Stimulated activated naive CD8-positive, alpha-beta T cell treated with anti-CD3 and anti-CD28 coated beads, Interleukin-15, amount 100 ng/mL, for 72 hours (primary cell): ENCODE data around the gene KCNJ11.

Experiments used
- ATAC-seq: fragments of 150-1000 bp; cut with Tn5 transposase; 2 replicates; pipeline ENCODE4 v1.10.0; 2021; ENCODE audit warnings: mild to moderate bottlenecking, moderate library complexity
- DNase-seq, 2 donors: peaks; one replicate each; pipeline ENCODE4 v3.0.0; 2021 to 2022
- H3K27ac Mint-ChIP-seq, 2 donors: one replicate each; pipeline ENCODE4 v1.8.0; 2022; ENCODE audit warnings: mild to moderate bottlenecking in 2 of 2, mixed read lengths in 2 of 2, moderate library complexity in 2 of 2
- H3K27me3 Mint-ChIP-seq: one replicate; pipeline ENCODE4 v1.8.0; 2022; ENCODE audit warnings: mixed read lengths
- H3K4me1 Mint-ChIP-seq: one replicate; pipeline ENCODE4 v1.8.0; 2022; ENCODE audit warnings: mild to moderate bottlenecking, mixed read lengths
- H3K4me3 Mint-ChIP-seq, 2 donors: one replicate each; pipeline ENCODE4 v1.8.0; 2022; ENCODE audit warnings: mild to moderate bottlenecking in 2 of 2, mixed read lengths in 2 of 2, moderate library complexity in 1 of 2
- H3K9me3 Mint-ChIP-seq, 2 donors: one replicate each; pipeline ENCODE4 v1.8.0; 2022; ENCODE audit warnings: mixed read lengths in 2 of 2

Gene KCNJ11

DNA sequence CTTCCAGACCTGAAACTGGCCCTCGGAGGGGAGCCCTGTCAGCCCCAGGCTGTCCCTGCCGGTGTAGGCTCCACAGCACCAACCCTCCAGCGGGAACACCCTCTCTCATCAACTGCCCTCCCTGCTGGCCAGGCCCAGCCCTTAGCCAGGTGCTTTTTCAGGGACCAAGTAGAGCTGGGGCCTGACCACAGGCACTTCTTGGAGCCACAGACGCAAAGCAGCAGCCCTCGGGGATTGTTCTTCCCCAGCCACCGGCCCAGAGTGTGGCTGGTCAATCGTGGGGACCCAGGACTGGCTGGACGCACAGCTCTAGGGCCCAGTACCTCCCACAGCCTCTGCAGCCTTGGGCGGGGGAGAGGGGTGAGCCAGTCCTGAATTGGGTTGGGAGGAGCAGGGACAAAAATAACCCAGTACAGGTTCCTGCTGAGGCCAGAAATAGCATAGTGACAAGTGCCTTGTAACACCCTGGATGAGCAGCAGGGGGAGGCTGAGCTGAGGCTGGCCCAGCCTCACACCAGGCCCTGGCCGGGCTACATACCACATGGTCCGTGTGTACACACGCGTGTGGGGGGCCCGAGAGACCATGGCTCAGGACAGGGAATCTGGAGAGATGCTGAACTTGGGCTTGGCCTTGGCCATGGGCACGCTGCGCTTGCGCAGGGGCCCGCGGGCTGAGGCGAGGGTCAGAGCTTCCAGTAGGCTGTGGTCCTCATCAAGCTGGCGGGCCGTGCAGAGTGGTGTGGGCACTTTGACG is 2.0 kb downstream of the KCNJ11 start:
- ATAC-seq (peak; percentile 62), DNase-seq (peak; percentile 41 to 43)
- no peaks in the 10 kb centered on the region for H3K9me3 Mint-ChIP-seq
- peaks cover 15% of the 10 kb centered on the region for H3K27me3 Mint-ChIP-seq
- H3K27ac Mint-ChIP-seq: no peak overlapping the region
- peaks cover 19% of the 10 kb centered on the region for H3K4me1 Mint-ChIP-seq
- no peak overlapping the region for H3K4me3 Mint-ChIP-seq

- no peak for ATAC-seq
- Mint-ChIP-seq H3K4me1 (peaks cover 19% of the 10 kb centered on the region), H3K4me3 (no peak overlapping the region), H3K27ac (no peak overlapping the region), H3K27me3 (peaks cover 10% of the 10 kb centered on the region), H3K9me3 (no peaks in the 10 kb centered on the region)
- no peak for DNase-seq
Observed at GRCh38 chr11:17385926-17386325, 2.5 kb downstream of the KCNJ11 start.

- ATAC-seq: no peak
- Mint-ChIP-seq H3K27me3 (peaks cover 8% of the 10 kb centered on the region), H3K4me1 (peaks cover 19% of the 10 kb centered on the region), H3K9me3 (no peaks in the 10 kb centered on the region), H3K27ac (no peak overlapping the region), H3K4me3 (no peak overlapping the region)
- DNase-seq: no peak
Observed at GRCh38 chr11:17385492-17385891, 3.0 kb downstream of the KCNJ11 start.

- peaks cover 8% of the 10 kb centered on the region for H3K27me3 Mint-ChIP-seq
- ATAC-seq (peak; percentile 55), DNase-seq (peak; percentile 70 to 72)
- H3K9me3 Mint-ChIP-seq: no peaks in the 10 kb centered on the region
- no peak overlapping the region for H3K27ac Mint-ChIP-seq
- H3K4me1 Mint-ChIP-seq: peaks cover 6% of the 10 kb centered on the region
- no peak overlapping the region for H3K4me3 Mint-ChIP-seq
Observed at GRCh38 chr11:17384002-17384511, 4.4 kb downstream of the KCNJ11 start.

DNA sequence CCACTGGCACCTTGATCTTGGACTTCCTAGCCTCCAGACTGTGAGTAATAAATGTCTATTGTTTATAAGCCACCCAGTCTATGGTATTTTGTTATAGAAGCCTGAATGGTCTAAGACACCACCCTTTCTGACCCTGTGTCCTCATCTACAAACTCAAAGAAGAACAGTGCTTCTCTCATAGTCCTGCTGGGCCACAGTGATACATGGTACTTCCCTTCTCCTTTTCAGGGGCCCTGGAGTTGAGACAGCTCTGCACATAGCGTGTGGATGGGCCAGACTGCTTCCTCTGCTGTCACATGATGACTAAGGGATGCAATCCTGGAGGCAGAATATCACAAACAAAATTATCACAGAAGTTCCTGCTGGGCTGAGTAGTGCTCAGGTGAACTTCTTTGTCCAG is 5.0 kb downstream of the KCNJ11 start:
- DNase-seq: no peak
- H3K9me3 Mint-ChIP-seq: peaks cover 0 to 3% of the 10 kb centered on the region in 2 donors
- peak; percentile 1 for ATAC-seq
- H3K27me3 Mint-ChIP-seq: peaks cover 8% of the 10 kb centered on the region
- no peak overlapping the region for H3K27ac Mint-ChIP-seq
- H3K4me1 Mint-ChIP-seq: peaks cover under 1% of the 10 kb centered on the region
- no peak overlapping the region for H3K4me3 Mint-ChIP-seq

DNA sequence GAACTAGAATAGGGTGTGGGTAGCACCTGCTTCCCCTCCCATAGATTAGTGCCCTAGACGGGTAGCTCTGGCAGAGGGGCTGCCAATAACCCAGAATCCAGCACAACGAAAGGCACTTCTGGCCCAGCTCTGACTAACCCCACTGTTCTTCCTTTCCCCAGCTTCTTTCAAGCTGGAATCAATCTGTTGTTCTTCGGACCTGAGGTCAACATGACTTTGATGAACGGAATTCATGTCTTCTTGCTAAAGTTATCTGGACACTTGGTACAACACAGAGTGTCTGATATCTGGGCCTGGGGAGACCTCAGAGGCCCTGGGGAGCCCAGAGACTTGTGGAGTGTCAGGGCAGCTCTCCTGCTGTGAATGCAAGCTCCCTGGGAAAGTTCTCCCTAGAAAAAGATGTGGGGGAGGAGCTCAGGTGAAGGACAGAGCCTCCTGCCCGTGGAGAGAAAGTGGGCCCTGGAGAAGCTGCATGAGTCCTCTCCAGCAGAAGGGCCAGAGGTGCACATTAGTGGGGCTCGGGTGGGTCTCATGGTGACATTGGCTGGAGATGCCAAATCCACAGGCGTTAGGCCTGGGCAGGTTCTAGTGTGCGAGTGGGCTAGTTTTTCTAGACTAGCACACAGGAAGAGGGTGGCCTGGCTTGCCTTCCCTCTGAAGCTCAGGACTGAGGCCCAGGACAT is 6.3 kb downstream of the KCNJ11 start:
- Mint-ChIP-seq H3K4me3 (no peak overlapping the region), H3K27ac (peak overlapping the region in 1 of 2 donors; percentile 14), H3K9me3 (peaks cover 0 to 7% of the 10 kb centered on the region in 2 donors), H3K27me3 (no peaks in the 10 kb centered on the region), H3K4me1 (no peaks in the 10 kb centered on the region)
- no peak for DNase-seq
- no peak for ATAC-seq

GRCh38 chr11:17381156-17381555 is 7.3 kb downstream of the KCNJ11 start:
- Mint-ChIP-seq H3K27ac (no peak overlapping the region), H3K4me1 (no peaks in the 10 kb centered on the region), H3K9me3 (peaks cover 0 to 7% of the 10 kb centered on the region in 2 donors), H3K27me3 (no peaks in the 10 kb centered on the region), H3K4me3 (no peak overlapping the region)
- no peak for DNase-seq
- ATAC-seq: no peak

DNA sequence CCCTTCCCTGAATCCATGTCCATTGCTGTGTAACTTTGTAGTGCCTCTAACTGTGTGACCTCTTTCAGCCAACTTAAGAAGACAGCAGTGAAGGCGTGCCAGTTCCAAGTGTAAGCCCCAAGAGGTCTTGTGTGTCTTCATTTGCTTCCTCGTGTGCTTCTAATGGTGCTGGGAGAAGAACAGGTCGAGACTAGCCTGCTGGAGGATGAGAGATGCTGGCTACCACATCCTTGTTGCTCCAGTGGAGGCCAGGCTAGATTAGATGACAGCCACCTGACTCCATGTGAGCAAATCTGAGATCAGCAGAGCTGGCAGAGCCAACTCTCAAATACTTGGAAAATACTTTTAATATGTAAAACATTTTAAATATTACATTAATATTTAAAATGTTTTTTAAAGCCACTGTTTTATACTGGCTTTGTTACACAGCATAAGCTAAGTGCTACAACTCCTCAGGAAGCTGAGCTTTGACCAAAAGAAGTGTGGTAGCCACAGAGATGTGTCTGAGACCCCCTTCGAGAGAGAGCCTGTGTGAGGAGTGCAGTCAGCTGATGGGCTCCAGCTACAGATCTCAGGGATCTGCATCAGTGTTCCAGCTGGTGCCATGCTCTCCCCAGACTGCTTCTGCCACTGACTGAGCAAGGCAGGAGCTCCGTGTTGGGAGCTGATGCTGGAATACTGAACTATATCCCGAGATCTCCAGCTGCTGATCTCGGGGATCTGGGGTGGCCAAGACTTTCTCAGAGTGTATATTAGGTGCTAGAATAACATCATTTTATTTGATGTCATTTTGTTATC is 8.9 kb downstream of the KCNJ11 start:
- Mint-ChIP-seq H3K4me1 (no peaks in the 10 kb centered on the region), H3K4me3 (no peak overlapping the region), H3K9me3 (peaks cover 0 to 7% of the 10 kb centered on the region in 2 donors), H3K27ac (no peak overlapping the region), H3K27me3 (no peaks in the 10 kb centered on the region)
- DNase-seq (no peak), ATAC-seq (no peak)

DNA sequence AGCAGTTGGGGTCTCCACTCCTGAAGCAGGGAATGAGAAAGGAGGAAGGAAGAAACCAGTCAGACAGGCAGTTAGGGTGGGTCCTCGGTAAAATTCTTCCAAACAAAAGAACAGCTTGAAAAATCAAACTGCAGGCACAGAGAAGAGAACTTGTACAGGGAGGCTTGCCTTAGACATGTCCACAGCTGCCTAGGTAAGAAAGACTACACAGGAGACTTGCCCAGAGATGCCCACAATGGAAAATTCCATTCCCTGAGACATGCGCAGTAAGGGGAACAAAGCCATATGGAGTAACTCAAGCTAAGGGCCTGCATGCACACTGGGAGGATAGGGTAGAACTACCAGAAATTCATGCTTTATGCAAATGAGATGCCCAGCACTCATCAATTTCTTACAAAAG is 9.8 kb downstream of the KCNJ11 start:
- no peak overlapping the region for H3K27ac Mint-ChIP-seq
- H3K4me3 Mint-ChIP-seq: no peak overlapping the region
- H3K27me3 Mint-ChIP-seq: no peaks in the 10 kb centered on the region
- ATAC-seq (no peak), DNase-seq (no peak)
- no peaks in the 10 kb centered on the region for H3K4me1 Mint-ChIP-seq
- H3K9me3 Mint-ChIP-seq: peaks cover 0 to 7% of the 10 kb centered on the region in 2 donors

- H3K4me1 Mint-ChIP-seq: no peaks in the 10 kb centered on the region
- DNase-seq (no peak), ATAC-seq (no peak)
- peak overlapping the region in 1 of 2 donors; percentile 61 for H3K27ac Mint-ChIP-seq
- no peak overlapping the region for H3K4me3 Mint-ChIP-seq
- peaks cover 13 to 24% of the 10 kb centered on the region in 2 donors for H3K9me3 Mint-ChIP-seq
- no peaks in the 10 kb centered on the region for H3K27me3 Mint-ChIP-seq
Observed at GRCh38 chr11:17376493-17376892, 12.0 kb downstream of the KCNJ11 start.

DNA sequence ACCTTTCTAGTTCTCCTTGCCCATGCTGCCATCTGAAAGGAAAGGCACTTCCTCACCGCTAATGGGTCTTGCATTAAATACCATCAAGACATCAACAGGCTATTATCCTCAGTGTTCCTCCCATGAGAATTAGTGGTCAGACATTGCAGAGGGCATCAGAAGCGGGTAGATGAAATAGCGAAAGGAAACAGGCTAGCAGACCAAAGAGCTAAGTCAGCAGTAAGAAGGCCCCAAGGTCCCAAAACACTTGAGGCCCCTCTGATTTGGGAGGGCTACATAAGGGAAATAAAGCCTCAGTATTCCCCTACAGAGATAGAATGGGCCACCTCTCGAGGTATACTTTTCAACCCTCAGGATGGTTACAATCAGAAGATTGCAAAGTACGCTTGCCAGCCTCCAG is 12.9 kb downstream of the KCNJ11 start:
- Mint-ChIP-seq H3K27ac (no peak overlapping the region), H3K27me3 (no peaks in the 10 kb centered on the region), H3K4me1 (no peaks in the 10 kb centered on the region), H3K9me3 (peaks cover 22 to 34% of the 10 kb centered on the region in 2 donors), H3K4me3 (no peak overlapping the region)
- ATAC-seq (no peak), DNase-seq (no peak)

DNA sequence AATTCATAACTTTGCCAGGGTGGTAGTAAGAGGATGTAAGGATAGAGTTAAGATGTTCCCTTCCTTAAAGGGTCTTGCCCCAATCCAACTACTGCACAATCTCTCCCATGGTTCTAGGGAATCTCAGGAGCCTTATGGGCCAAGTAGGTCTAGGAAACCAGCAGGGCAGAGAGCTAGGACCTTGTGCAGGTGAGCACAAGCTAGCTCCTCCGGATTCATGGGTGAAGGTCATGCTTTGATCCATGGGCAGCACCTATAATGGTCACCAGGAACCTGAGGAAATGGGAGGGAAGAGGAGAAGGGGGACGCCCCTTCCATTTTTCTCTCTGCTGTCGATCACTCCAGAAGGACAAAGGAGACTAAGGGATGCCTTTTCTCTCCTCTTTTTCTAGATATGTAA is 16.8 kb downstream of the KCNJ11 start:
- no peaks in the 10 kb centered on the region for H3K4me1 Mint-ChIP-seq
- no peak overlapping the region for H3K27ac Mint-ChIP-seq
- ATAC-seq (no peak), DNase-seq (no peak)
- no peak overlapping the region for H3K4me3 Mint-ChIP-seq
- peaks cover 38 to 53% of the 10 kb centered on the region in 2 donors for H3K9me3 Mint-ChIP-seq
- no peaks in the 10 kb centered on the region for H3K27me3 Mint-ChIP-seq

DNA sequence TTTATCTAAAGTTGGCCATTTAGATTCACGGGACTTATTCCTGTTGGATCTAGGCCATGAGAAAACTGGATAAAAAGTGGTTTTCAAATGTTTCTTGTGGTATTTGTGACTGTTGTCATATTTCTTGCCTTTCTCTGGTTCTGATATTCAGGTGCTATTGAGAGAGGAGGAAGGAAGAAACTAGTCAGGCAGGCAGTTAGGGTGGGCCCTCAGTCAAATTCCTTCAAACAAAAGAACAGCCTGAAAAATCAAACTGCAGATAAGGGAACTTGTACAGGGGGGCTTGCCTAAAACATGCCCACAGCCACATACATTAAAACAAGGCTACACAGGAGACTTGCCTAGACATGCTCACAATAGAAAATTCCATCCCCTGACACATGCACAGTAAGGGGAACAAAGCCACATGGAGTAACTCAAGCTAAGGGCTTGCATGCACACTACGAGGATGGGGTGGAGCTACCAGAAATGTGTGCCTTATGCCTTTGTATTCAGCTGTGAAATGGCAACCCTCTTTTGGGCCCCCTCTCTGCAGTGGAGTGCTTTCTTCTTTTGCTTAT is 18.7 kb downstream of the KCNJ11 start:
- ATAC-seq (no peak), DNase-seq (no peak)
- H3K27me3 Mint-ChIP-seq: no peaks in the 10 kb centered on the region
- no peak overlapping the region for H3K4me3 Mint-ChIP-seq
- H3K27ac Mint-ChIP-seq: no peak overlapping the region
- H3K9me3 Mint-ChIP-seq: peaks cover 38 to 53% of the 10 kb centered on the region in 2 donors
- no peaks in the 10 kb centered on the region for H3K4me1 Mint-ChIP-seq

- H3K4me3 Mint-ChIP-seq: no peak overlapping the region
- H3K27me3 Mint-ChIP-seq: no peaks in the 10 kb centered on the region
- ATAC-seq (no peak), DNase-seq (no peak)
- no peaks in the 10 kb centered on the region for H3K4me1 Mint-ChIP-seq
- peaks cover 38 to 53% of the 10 kb centered on the region in 2 donors for H3K9me3 Mint-ChIP-seq
- no peak overlapping the region for H3K27ac Mint-ChIP-seq
Observed at GRCh38 chr11:17369094-17369493, 19.4 kb downstream of the KCNJ11 start.

DNA sequence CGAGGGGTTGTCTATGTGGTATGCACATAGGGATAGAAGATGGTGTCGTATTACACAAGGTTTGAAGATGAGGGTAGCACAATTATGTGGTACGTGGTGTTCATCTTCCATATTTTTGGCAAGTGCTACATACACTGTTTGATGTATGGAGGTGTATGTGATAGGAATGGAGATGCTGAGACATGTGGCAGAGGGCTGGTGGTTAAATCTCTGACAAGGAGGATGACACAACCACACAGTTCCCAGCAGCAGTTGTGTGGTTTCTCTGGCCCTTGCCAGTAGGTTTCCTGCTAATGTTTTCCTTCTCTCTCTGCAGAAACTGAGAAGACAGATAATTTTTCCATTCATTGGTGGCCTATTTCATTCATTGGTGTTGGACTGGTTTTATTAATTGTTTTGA is 19.9 kb downstream of the KCNJ11 start:
- Mint-ChIP-seq H3K4me3 (no peak overlapping the region), H3K27me3 (no peaks in the 10 kb centered on the region), H3K27ac (no peak overlapping the region), H3K4me1 (no peaks in the 10 kb centered on the region), H3K9me3 (peaks cover 38 to 53% of the 10 kb centered on the region in 2 donors)
- DNase-seq (no peak), ATAC-seq (no peak)
